Right lobe of liver (tissue), 6 donors: ENCODE results near the gene DPP10. TPM values are rescaled to one million over a fixed set of nuclear protein-coding genes. Genes with fewer than 3 reads are reported as not detected.

ENCODE experiments used
- ATAC-seq, 4 donors: fragments of 200-7000 bp; cut with Tn5 transposase; one replicate each; pipeline ENCODE4 v1.9.1; 2020; ENCODE audit warnings: mild to moderate bottlenecking in 4 of 4, moderate library complexity in 4 of 4
- DNase-seq, 3 donors: peaks; one replicate each; pipeline ENCODE4 v3.0.0-alpha.2; 2020
- H3K27ac ChIP-seq, 3 donors: fragments of 200-600 bp; one replicate each; pipeline ENCODE4 v1.8.0; 2022
- H3K27me3 ChIP-seq, 2 donors: fragments of 200-600 bp; one replicate each; pipeline ENCODE4 v1.8.0; 2022
- H3K36me3 ChIP-seq, 4 donors: fragments of 200-600 bp; sonication (generic) in 1 of 4; one replicate each; pipeline versions ENCODE4 v1.5.1 to v1.8.0; 2017 to 2022; ENCODE audit warnings: control low read depth in 1 of 4
- H3K4me1 ChIP-seq, 4 donors: fragments of 200-600 bp; sonication (generic) in 1 of 4; one replicate each; pipeline versions ENCODE4 v1.5.1 to v1.8.0; 2017 to 2022; ENCODE audit warnings: control low read depth in 1 of 4
- H3K4me3 ChIP-seq, 3 donors: fragments of 200-600 bp; one replicate each; pipeline ENCODE4 v1.8.0; 2022
- H3K9me3 ChIP-seq, 4 donors: fragments of 200-600 bp; sonication (generic) in 1 of 4; one replicate each; pipeline versions ENCODE4 v1.5.1 to v1.8.0; 2017 to 2022; ENCODE audit warnings: control low read depth in 1 of 4
- POLR2A ChIP-seq: fragments of 450-650 bp; IDR thresholded peaks from one replicate; pipeline ENCODE4 v1.6.1; 2017; ENCODE audit warnings: antibody characterized with exemption, mild to moderate bottlenecking
- WGBS: methylation state at CpG from one replicate; pipeline ENCODE4 v1.1.6; 2018; ENCODE audit warnings: low coverage, low lambda C conversion rate; ENCODE audit not compliant: insufficient coverage; ENCODE audit errors: missing lambda C conversion rate; 5-methylcytosine and 5-hydroxymethylcytosine counted together
- intact Hi-C, 2 donors: fragments of 100-400 bp; cut with DNase I; formaldehyde crosslinking; loops; one replicate each; pipeline versions ENCODE4 v1.11.2 to v1.14.1; 2022
- total RNA-seq, 6 experiments: library from RNA; depleted of rRNA in 2 of 6; stranded (reverse); fragments of >200 nt in 2 of 6; fragmentation: NEBNext Ultra II Directional in 3 of 6; extraction: Animal tissue kit (Norgen Biotek cat#: 25700) in 3 of 6; gene quantifications; one replicate each; pipeline versions ENCODE4 v1.1.0 to v1.2.4, GENCODE V29; 2016 to 2023
- TF ChIP-seq, protein P1 (sequence below), 4 donors: fragments of 200-600 bp in 3 of 4; fragments of 450-650 bp in 1 of 4; IDR thresholded peaks; one replicate each; pipeline versions ENCODE4 v1.5.1 to v1.8.0; 2016 to 2022; ENCODE audit warnings: antibody characterized with exemption in 4 of 4, mild to moderate bottlenecking in 2 of 4
- donor health status: DM: no; HTN: yes; CAD: no.
- donor health status: DM: no; HTN: no; CAD: no.
- donor health status: DM: no; HTN: no; CAD: no.
- donor health status: DM: no; HTN: yes; CAD: no.
- donor health status: DM: no; HTN: yes; CAD: no.

Gene DPP10
- total RNA-seq, 6 experiments from 2014 or later: 0.09 to 0.19 (median 0.15) TPM; not detected in 2

GRCh38 chr2:115635430-115635829 lies 1193.0 kb downstream of the DPP10 start:
- Histone ChIP-seq H3K36me3 (no peaks in the 10 kb centered on the region), H3K27me3 (no peaks in the 10 kb centered on the region), H3K4me1 (no peaks in the 10 kb centered on the region), H3K4me3 (no peak overlapping the region), H3K9me3 (no peaks in the 10 kb centered on the region), H3K27ac (no peak overlapping the region)
- ATAC-seq (no peak), DNase-seq (no peak)
- intact Hi-C loops: no loop called here
- WGBS: 10% methylated on average over 2 of the region's 2 CpGs
- TF ChIP-seq, protein P1, sequence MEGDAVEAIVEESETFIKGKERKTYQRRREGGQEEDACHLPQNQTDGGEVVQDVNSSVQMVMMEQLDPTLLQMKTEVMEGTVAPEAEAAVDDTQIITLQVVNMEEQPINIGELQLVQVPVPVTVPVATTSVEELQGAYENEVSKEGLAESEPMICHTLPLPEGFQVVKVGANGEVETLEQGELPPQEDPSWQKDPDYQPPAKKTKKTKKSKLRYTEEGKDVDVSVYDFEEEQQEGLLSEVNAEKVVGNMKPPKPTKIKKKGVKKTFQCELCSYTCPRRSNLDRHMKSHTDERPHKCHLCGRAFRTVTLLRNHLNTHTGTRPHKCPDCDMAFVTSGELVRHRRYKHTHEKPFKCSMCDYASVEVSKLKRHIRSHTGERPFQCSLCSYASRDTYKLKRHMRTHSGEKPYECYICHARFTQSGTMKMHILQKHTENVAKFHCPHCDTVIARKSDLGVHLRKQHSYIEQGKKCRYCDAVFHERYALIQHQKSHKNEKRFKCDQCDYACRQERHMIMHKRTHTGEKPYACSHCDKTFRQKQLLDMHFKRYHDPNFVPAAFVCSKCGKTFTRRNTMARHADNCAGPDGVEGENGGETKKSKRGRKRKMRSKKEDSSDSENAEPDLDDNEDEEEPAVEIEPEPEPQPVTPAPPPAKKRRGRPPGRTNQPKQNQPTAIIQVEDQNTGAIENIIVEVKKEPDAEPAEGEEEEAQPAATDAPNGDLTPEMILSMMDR (IDR thresholded peaks at IDR 0.05): no peak
- no peak for TF ChIP-seq POLR2A

- ATAC-seq (no peak), DNase-seq (no peak)
- no peak for TF ChIP-seq POLR2A
- TF ChIP-seq, protein P1 (IDR thresholded peaks at IDR 0.05): no peak
- Histone ChIP-seq H3K27ac (no peak overlapping the region), H3K9me3 (no peaks in the 10 kb centered on the region), H3K4me1 (peaks cover 0 to 6% (median 0%) of the 10 kb centered on the region in 4 donors), H3K36me3 (no peaks in the 10 kb centered on the region), H3K27me3 (no peaks in the 10 kb centered on the region), H3K4me3 (no peak overlapping the region)
- intact Hi-C loops: no loop called here
Measured at GRCh38 chr2:115649731-115650130, 1207.3 kb downstream of the DPP10 start.

- 24% methylated on average over 2 of the region's 2 CpGs for WGBS
- DNase-seq: no peak
- intact Hi-C loops: no loop called here
Measured at GRCh38 chr2:115650827-115651226, 1208.4 kb downstream of the DPP10 start.

GRCh38 chr2:115652652-115653051 lies 1210.2 kb downstream of the DPP10 start:
- DNase-seq (no peak), ATAC-seq (no peak)
- H3K4me3 ChIP-seq: no peak overlapping the region
- 47% methylated on average over 3 of the region's 4 CpGs for WGBS
- no peak overlapping the region for H3K27ac ChIP-seq
- peaks cover 0 to 9% (median 0%) of the 10 kb centered on the region in 4 donors for H3K4me1 ChIP-seq
- TF ChIP-seq, protein P1 (IDR thresholded peaks at IDR 0.05): no peak
- no peaks in the 10 kb centered on the region for H3K27me3 ChIP-seq
- no peaks in the 10 kb centered on the region for H3K9me3 ChIP-seq
- intact Hi-C loops: no loop called here
- H3K36me3 ChIP-seq: no peaks in the 10 kb centered on the region

More at GRCh38 chr2:115650827-115651226, 1208.4 kb downstream of the DPP10 start:
- H3K4me3 ChIP-seq: no peak overlapping the region
- H3K9me3 ChIP-seq: no peaks in the 10 kb centered on the region
- TF ChIP-seq, protein P1 (IDR thresholded peaks at IDR 0.05): no peak
- TF ChIP-seq POLR2A: no peak
- no peak overlapping the region for H3K27ac ChIP-seq
- no peak for ATAC-seq
- no peaks in the 10 kb centered on the region for H3K36me3 ChIP-seq
- peaks cover 0 to 9% (median 0%) of the 10 kb centered on the region in 4 donors for H3K4me1 ChIP-seq
- H3K27me3 ChIP-seq: no peaks in the 10 kb centered on the region

DNA sequence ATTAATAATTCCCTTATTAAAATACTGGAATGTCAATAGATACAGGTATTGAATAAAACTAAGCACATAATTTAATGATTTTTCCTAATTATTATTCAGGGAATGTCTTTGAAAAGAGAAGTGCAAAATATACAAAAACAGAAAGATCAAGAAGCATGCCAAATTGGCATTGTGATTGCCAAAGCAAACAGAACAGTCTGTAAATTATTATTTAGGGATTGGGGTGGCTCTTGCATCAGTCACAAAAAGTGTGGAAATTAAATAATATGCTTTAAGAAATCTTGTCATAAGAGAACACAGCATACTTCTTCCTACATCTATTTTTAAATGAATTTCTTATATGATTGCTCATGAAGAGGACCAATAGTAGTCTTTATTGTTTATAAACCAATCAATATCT lies 1211.9 kb downstream of the DPP10 start:
- no peaks in the 10 kb centered on the region for H3K36me3 ChIP-seq
- no peak for DNase-seq
- H3K4me3 ChIP-seq: no peak overlapping the region
- no peak overlapping the region for H3K27ac ChIP-seq
- TF ChIP-seq POLR2A: no peak
- TF ChIP-seq, protein P1 (IDR thresholded peaks at IDR 0.05): no peak
- H3K27me3 ChIP-seq: no peaks in the 10 kb centered on the region
- intact Hi-C loops: no loop called here
- H3K4me1 ChIP-seq: peaks cover 0 to 9% (median 0%) of the 10 kb centered on the region in 4 donors
- no peaks in the 10 kb centered on the region for H3K9me3 ChIP-seq
- ATAC-seq: no peak
